ENCODE results near the gene BBS7. TPM values are rescaled to one million over a fixed set of nuclear protein-coding genes. Genes with fewer than 3 reads are reported as not detected.

The BBS7 gene
- total and polyA plus RNA-seq, 2 experiments from 2014 or later: 9.5 to 11.9 TPM

DNA sequence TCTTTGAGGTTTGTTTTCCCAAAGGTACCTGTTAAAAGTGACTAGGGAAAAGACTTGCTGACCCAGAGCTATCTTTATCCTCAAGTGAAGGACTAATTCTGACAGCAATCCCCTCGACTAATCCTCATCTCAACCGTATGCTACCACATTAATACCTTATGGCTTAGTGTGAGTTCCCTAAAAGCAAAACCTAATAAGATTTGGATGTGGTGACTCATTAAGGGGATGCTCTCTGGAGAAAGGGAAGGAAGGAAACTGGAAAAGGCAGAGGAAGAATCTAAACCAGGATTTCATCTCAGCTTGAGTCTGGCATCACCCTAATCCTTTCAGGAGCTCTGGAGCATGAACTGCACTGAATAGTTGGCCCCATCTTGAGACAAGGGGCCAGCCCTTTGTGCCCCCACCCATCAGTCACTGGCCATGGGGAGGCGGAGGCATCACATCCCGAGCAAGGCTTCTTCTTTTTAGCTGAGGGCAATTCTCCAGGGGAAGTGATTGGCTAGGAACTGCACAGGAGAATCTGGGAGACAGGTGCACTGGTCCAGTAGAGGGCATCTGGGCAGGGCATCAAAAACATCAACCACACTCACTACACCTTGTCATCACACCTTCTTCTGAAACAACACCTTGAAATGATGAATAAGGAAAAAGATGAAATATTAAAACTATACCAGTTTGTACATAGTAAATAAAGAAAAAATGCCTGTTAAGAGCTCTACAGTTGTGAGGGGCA is 6.9 kb upstream of the BBS7 start:
- Histone ChIP-seq H3K4me3 (no peak overlapping the region), H3K9me2 (replicated peaks; ENCODE audit: insufficient read depth) (no peaks in the 10 kb centered on the region), H2AFZ (no peak overlapping the region), H4K20me1 (ENCODE audit: insufficient read depth, poor library complexity, severe bottlenecking) (no peaks in the 10 kb centered on the region), H3K79me2 (no peaks in the 10 kb centered on the region), H3K4me1 (ENCODE audit: insufficient read depth) (no peaks in the 10 kb centered on the region), H3K27me3 (no peaks in the 10 kb centered on the region), H3K27ac (no peak overlapping the region), H3K36me3 (replicated peaks; ENCODE audit: insufficient read depth, low read depth) (no peaks in the 10 kb centered on the region), H3K4me2 (no peak overlapping the region), H3K9me3 (ENCODE audit: low read depth) (no peaks in the 10 kb centered on the region)
- no peak for TF ChIP-seq EZH2phosphoT487 (IDR thresholded peaks at IDR 0.05; ENCODE audit: low read depth, severe bottlenecking, unreplicated experiment)
- TF ChIP-seq, protein P1, sequence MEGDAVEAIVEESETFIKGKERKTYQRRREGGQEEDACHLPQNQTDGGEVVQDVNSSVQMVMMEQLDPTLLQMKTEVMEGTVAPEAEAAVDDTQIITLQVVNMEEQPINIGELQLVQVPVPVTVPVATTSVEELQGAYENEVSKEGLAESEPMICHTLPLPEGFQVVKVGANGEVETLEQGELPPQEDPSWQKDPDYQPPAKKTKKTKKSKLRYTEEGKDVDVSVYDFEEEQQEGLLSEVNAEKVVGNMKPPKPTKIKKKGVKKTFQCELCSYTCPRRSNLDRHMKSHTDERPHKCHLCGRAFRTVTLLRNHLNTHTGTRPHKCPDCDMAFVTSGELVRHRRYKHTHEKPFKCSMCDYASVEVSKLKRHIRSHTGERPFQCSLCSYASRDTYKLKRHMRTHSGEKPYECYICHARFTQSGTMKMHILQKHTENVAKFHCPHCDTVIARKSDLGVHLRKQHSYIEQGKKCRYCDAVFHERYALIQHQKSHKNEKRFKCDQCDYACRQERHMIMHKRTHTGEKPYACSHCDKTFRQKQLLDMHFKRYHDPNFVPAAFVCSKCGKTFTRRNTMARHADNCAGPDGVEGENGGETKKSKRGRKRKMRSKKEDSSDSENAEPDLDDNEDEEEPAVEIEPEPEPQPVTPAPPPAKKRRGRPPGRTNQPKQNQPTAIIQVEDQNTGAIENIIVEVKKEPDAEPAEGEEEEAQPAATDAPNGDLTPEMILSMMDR (IDR thresholded peaks at IDR 0.05; ENCODE audit: poor library complexity): no peak
- DNase-seq (ENCODE audit: low spot score): no peak
- 63% methylated on average over 4 of the region's 4 CpGs for WGBS (ENCODE audit: low lambda C conversion rate, missing lambda C conversion rate)

DNA sequence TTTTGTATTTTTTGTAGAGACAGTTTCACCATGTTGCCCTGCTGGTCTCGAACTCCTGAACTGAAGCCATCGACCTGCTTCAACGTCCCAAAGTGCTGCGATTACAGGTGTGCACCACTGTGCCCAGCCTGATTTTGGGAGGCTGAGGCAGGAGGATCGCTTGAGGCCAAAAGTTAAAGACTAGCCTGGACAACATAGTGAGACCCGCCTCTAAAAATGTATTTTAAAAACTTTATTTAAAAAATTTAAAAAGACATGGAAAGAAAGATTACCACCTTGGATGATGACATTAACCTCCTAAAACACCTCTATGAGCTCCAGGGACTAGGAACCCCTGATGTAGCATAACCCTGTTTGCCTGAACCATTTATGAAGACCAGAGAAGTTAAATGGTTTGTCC is 5.8 kb upstream of the BBS7 start:
- Histone ChIP-seq H3K4me1 (ENCODE audit: insufficient read depth) (no peaks in the 10 kb centered on the region), H3K36me3 (replicated peaks; ENCODE audit: insufficient read depth, low read depth) (no peaks in the 10 kb centered on the region), H3K9me2 (replicated peaks; ENCODE audit: insufficient read depth) (no peaks in the 10 kb centered on the region), H3K27me3 (no peaks in the 10 kb centered on the region), H3K79me2 (no peaks in the 10 kb centered on the region), H3K4me3 (no peak overlapping the region), H3K27ac (no peak overlapping the region), H2AFZ (no peak overlapping the region), H3K4me2 (no peak overlapping the region), H3K9me3 (ENCODE audit: low read depth) (no peaks in the 10 kb centered on the region), H4K20me1 (ENCODE audit: insufficient read depth, poor library complexity, severe bottlenecking) (no peaks in the 10 kb centered on the region)
- 96% methylated on average over 6 of the region's 6 CpGs for WGBS (ENCODE audit: low lambda C conversion rate, missing lambda C conversion rate)
- TF ChIP-seq EZH2 (IDR thresholded peaks at IDR 0.05; ENCODE audit: borderline replicate concordance) (no peak), EZH2phosphoT487 (IDR thresholded peaks at IDR 0.05; ENCODE audit: low read depth, severe bottlenecking, unreplicated experiment) (no peak)
- TF ChIP-seq, protein P1 (IDR thresholded peaks at IDR 0.05; ENCODE audit: poor library complexity): no peak
- DNase-seq (ENCODE audit: low spot score): no peak

DNA sequence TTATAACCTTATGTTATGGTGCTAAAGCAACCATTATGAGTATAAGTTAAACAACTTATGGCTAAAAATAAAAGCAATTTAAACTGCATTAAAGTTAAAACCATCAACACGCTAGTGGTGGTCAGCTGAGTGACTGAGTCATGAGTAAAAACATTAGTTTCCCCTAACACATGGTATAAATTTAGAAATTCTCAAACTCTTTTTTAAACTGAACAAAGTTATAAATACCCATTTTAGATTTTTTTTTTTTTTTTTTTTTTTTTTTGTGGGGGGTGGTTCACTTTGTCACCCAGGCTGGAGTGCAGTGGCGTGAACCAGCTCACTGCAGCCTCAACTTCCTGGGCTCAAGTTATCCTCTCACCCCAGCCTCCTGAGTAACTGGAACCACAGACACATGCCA is 5.4 kb upstream of the BBS7 start:
- H3K9me3 ChIP-seq (ENCODE audit: low read depth): no peaks in the 10 kb centered on the region
- no peak overlapping the region for H3K4me3 ChIP-seq
- H4K20me1 ChIP-seq (ENCODE audit: insufficient read depth, poor library complexity, severe bottlenecking): no peaks in the 10 kb centered on the region
- H3K79me2 ChIP-seq: no peaks in the 10 kb centered on the region
- H3K36me3 ChIP-seq (replicated peaks; ENCODE audit: insufficient read depth, low read depth): no peaks in the 10 kb centered on the region
- no peaks in the 10 kb centered on the region for H3K27me3 ChIP-seq
- H3K9me2 ChIP-seq (replicated peaks; ENCODE audit: insufficient read depth): no peaks in the 10 kb centered on the region
- H3K4me2 ChIP-seq: no peak overlapping the region
- H3K27ac ChIP-seq: no peak overlapping the region
- H2AFZ ChIP-seq: no peak overlapping the region
- TF ChIP-seq, protein P1 (IDR thresholded peaks at IDR 0.05; ENCODE audit: poor library complexity): no peak
- TF ChIP-seq EZH2 (IDR thresholded peaks at IDR 0.05; ENCODE audit: borderline replicate concordance) (no peak), EZH2phosphoT487 (IDR thresholded peaks at IDR 0.05; ENCODE audit: low read depth, severe bottlenecking, unreplicated experiment) (no peak)
- DNase-seq (ENCODE audit: low spot score): no peak
- no peaks in the 10 kb centered on the region for H3K4me1 ChIP-seq (ENCODE audit: insufficient read depth)
- 95% methylated on average over 2 of the region's 2 CpGs for WGBS (ENCODE audit: low lambda C conversion rate, missing lambda C conversion rate)

Data from hepatocyte (in vitro differentiated cells).